HG02678 (cell line): ENCODE measurements around the gene SMTN.
"Not testable (repeated sequence)": the region's sequence is repeated elsewhere in the genome, so short reads cannot be mapped to it uniquely, and the experiment has no call there.

Source experiments
- ATAC-seq: cut with Tn5 transposase; IDR thresholded peaks from one replicate; pipeline ENCODE4 v1.9.1; 2021; ENCODE audit warnings: mild to moderate bottlenecking, moderate library complexity; ENCODE audit not compliant: unreplicated experiment

Gene SMTN

DNA sequence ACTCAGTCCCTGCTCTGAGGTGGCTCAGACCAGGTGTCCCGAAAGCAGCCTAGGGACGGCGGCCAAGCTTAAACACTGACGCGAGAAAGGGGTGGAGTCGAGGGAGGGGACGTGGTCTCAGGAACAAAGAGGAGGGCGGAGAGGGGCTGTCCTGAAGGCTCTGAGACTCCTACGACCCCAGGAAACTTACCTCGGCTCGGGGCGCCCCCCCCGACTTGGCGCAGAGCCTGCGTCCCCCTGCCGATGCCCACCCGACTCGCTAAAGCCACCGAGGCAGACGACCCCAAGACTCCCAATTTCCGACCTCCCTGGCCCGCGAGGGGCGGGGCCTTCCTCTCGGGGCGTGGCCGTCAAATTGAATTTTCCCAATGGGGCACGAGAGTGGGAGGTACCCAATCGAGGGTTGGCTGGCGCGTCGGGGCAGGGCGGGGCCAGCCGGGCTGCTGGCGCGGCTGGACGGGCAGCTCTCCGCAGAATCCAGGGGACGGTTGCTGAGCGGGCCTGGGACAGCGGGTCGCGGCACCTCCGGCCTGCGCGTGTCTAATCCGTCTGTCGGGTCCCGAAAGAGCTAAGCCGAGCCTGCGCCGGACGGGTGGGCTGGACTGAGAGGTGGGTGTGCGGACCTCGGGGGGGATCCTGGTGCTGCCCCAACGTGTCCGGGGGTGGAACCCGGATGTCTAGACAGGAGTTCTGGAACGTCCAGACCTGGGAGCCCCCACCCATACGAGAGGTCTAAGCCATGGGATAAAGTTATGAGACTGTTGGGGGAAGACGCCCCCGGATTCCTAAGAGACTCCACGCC is at the start of gene SMTN:
SMTN (plus strand) TSS at position 471 of the 802 bp plus-strand sequence. CDS start 1,941 bp downstream, outside the sequence.
- peak; percentile 70 for ATAC-seq

DNA sequence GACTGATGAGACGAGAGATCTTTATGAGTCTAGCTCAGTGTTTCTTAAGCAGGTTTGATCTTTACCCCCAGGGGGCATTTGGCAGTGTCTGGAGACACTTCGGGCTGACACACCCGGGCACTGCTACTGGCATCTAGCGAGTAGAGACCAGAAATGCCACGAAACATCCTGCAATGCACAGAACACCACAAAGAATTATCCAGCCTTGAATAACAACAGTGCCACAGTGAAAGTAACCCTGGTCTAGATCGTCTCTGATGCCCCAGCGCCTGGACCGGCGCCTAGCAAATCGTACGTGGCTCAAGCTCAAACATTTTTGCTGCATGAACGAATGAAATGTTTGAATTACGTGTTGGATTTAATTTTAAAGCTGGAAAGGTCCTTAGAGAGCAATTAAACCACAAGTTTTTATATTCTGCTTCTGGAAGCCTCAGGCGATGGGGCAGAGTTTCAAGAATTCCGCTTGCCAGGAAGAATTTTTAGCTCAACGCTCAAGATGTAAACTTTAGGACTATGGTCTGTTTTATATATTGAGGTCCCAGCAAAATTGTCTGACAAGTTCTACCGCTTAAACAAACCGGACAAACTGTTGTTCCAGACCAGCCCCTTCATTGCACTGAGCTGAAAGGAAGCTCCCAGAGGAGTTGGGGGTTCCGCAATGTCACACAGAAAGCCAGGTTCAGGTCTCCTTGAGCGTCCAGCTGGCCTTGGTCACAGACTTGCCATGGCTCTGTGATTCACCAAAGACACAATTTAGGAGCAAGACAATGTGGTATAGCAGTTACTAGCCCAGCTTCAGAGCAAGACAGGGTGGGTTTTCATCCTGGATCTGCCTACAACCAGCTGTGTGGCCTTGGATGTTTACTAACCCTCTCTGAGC is 44.2 kb upstream of the SMTN start:
- ATAC-seq, result no peak

DNA sequence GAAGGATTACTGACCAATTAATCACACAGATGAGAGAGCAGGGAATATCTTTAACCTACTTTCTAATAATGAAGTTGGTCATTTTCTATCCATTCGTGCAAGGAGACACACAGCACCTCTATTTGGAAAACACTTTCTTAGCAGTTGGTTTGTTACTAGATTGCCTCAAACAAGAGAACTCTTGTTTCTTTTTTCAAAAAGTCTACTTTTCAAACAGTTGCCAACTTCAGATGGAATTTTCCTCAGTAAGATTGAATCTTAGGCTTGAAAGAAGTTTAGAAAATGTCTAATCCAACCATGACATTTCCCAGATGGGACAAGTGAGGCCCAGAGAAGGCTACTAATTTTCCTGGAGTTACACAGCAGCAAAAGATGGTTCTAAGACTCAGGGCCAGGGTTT is 42.4 kb upstream of the SMTN start:
- no peak for ATAC-seq

GRCh38 chr22:31039393-31039792 is 41.7 kb upstream of the SMTN start:
- ATAC-seq, result no peak

DNA sequence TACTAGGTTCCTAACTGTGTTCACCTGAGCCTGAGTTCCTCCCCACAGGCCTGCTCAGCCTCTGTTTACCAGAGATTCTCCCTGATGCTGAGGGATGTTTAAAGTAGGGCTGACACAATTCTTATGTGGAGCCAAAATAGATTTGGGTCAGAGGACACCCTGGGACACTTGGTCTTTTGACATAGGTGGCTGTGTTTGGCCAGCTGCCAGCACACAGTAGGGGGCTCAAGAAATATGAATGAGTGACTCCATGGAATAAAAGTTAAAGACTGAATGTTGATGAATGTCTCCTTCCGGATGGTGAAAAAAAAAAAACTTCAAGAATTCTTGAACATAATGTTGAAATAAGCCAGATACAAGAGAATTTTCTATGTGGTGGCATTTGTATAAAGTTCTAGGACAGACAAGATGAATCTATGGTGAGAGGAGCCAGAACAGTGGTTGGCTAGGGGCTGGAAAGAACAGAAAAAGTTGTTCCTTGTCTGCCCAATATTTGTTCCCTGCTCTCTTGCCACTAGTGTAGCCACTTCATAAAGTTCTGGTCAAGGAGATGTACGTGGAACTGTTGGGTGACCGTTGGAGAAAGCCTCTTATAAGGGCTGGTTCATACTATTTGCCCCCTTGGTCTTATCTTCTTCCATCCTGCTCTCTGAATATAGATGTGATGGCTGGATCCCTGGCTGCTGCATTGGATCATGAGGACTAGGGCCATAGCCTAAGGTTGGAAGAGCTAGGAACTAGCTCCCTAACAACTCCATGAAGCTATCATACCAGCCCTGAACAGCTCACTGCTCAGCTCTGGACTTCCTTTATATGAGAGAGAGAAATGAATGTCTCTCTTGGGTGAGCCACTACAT is 40.3 kb upstream of the SMTN start:
- no peak for ATAC-seq

DNA sequence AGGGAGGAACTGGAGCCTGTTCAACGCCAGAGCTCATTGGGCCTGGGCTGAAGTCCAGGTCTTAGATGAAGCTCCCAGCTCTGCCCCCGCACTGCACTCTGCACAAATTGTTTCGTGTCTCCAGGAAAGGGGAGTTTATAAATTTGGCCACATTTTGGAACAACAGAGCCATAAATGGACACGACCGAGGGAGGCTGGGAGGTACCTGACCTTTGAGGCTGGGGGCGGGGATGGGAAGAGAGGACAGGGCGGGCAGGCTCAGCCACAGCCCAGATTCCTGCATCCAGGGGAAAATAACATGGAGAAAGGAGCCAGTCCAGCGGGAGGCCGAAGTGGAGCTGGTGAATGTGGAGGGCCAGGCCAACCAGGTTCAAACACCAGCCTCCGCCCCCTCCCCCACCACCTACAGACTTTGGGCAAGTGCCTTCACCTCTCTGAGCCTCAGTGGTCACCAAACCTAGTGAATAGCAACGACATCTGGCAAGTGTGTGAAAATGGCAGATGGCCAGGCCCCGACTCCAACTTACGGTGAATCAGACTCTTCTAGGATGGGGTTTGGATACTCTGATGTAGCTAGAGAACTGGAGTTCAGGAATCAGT is 36.8 kb upstream of the SMTN start:
- no peak for ATAC-seq

- no peak for ATAC-seq
These were observed 35.1 kb upstream of the SMTN start for GRCh38 chr22:31045900-31046538.

DNA sequence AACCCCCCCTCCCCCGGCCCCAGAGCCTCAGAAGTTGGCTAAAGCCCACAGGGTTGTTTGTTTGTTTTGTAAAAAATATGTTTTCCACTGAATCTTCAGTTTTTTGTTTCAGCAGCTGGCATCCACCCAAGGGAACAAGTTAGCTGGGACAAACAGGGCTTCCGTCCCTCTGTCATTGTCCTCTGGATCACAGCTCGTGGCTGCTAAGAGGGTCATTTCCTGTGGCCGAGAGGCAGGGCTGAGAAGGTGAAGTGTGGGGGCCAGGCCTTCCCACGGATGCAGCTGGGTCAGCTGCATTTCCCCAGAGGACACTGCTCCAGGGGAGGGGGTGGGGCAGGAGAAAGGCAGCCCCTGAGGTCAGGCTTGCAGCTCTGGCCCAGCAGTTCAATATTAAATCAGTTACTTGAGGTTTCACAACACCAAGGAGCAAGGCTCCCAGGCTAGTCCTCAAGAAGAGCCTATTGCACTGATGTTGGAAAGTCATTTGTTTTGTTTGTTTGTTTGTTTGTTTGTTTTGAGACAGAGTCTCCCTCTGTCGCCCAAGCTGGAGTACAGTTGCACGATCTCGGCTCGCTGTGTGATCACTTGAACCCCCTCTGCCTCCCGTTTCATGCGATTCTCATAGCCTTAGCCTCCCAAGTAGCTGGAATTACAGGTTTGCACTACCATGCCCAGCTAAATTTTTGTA is 34.4 kb upstream of the SMTN start:
- no peak for ATAC-seq

GRCh38 chr22:31048570-31048969 is 32.5 kb upstream of the SMTN start:
- ATAC-seq, result no peak

- ATAC-seq, result no peak
These were observed 31.2 kb upstream of the SMTN start for GRCh38 chr22:31049815-31050420.

DNA sequence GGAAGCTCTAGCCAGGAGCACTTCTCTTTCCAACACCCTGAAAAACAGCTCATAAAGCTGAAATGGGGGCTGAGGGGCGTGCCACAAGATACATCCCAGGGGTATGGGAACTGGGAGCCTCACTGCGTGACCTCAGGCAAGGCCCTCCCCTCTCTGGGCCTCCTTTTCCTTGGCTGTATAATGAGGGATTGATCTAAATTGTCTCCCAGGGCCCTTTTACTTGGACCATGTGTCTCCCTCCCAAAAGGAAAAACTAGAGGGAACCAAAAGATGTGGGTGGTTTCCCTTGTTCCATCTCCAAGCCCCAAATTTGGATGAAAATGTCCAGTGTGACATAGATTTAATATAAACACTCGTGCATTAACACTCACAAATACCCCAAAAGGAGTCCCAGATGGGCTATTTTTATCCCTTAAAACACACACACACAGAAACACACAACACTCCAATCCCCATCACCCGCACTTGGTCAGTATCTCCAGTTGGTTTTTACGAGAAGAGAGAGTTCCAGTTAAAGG is 25.9 kb upstream of the SMTN start:
- ATAC-seq, result no peak

DNA sequence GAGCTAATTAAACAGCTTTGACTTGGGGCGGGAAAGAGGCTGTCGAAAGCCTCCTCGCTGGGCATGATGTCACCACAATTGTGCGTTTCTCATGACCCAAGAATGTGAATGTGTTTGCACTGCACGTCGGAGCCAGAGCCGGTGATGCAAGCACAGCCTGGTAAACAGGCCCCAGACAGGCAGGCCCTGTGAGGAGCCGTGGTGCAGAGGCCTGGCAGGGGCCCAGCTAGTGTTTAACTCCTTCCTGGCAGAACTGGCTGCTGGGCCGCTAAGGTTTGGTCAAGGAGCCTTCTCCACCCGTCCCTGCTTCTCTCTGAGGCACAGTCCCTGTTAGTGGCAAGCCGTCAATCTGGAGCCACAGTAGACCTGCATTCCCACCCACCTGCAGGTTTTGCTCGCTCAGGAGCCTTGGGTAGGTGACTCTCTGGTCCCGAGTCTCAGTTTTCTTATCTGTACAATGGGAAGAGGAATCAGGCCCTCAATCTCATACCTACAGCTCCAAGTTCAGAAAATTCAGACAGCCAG is 25.4 kb upstream of the SMTN start:
- no peak for ATAC-seq

DNA sequence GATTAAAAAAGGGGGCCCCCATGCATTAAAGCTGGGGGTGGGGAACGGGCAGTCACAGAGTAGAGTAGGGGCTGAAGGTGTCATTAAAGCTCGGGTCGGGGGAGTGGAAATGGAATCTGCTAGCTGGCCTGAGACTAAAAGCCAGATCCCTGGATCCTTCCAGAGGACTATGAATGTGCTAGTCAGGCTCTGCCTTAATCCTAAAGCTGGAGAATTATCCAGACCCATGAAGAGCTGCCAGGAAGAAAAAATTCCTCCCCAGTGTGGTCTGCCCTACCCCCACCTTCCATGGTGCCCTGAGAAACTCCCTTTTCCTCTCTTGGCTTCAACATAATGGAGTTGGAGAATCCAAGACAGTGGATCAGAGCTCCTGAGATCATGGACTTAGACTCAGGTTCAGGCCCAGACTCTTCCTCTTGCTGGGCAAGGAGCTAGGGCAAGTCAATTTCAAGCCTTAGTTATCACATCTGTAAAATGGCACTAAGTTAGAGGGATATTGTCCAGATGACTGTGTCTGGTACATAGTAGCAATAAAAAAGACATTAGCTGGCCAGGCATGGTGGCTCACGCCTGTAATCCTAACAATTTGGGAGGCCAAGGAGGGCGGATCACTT is 24.0 kb upstream of the SMTN start:
- no peak for ATAC-seq

- not testable (repeated sequence) for ATAC-seq
These were observed 21.5 kb upstream of the SMTN start for GRCh38 chr22:31059663-31060062.

- no peak for ATAC-seq
These were observed 18.4 kb upstream of the SMTN start for GRCh38 chr22:31062566-31063230.

DNA sequence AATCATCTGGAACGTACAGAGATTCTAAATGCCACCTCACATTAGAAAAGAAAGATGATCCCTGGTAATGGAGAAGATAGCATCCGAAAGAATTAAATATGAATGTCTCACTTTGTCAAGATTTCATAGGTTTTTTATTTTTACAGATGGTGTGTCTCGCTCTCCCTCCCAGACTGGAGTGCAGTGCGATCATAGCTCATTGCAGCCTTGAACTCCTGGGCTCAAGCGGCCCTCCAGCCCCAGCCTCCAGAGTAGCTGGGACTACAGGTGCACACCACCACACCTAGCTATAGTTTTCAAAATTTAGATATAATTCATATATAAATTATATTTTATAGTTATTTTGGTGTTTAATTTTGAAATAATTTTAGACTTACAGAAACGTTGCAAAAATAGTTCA is 16.7 kb upstream of the SMTN start:
- ATAC-seq, result no peak

- ATAC-seq, result no peak
These were observed 12.1 kb upstream of the SMTN start for GRCh38 chr22:31068970-31069369.
